Muscle of back (tissue), 11 donors: ENCODE measurements around the gene YJU2. TPM values are rescaled to one million over a fixed set of nuclear protein-coding genes. Genes with fewer than 3 reads are reported as not detected.
"Not testable (repeated sequence)": the region's sequence is repeated elsewhere in the genome, so short reads cannot be mapped to it uniquely, and the experiment has no call there.

ENCODE experiments used
- DNase-seq, 3 donors: peaks; one replicate each; pipeline versions ENCODE4 v3.0.0 to v3.0.0-alpha.2; 2013
- polyA plus RNA-seq, 10 donors: library from polyadenylated mRNA; unstranded; fragments of 120-200 nt; gene quantifications; one replicate each; pipeline ENCODE4 v1.2.1, GENCODE V29; 2013; ENCODE audit not compliant: insufficient read length in 10 of 10

The YJU2 gene
- polyA plus RNA-seq, 10 donors: 10.7 to 15.5 (median 12.0) TPM

- no peak for DNase-seq
These were observed 21.0 kb upstream of the YJU2 start for GRCh38 chr19:4225885-4226284.

- no peak for DNase-seq
These were observed 19.1 kb upstream of the YJU2 start for GRCh38 chr19:4227771-4228170.

DNA sequence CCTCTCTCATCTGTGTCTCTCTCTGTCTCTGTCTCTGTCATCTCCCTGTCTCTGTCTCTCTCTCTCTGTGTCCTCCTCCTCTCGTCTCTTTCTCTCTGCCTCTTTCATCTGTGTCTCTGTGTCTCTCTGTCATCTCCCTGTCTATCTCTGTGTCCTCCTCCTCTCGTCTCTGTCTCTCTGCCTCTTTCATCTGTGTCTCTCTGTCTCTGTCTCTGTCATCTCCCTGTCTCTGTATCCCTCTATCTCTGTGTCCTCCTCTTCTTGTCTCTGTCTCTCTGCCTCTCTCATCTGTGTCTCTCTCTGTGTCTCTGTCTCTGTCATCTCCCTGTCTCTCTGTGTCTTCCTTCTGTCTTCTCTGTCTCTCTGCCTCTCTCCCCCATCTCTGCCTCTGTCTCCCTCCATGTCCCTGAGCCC, 18.1 kb upstream of the YJU2 start:
- no peak for DNase-seq

DNA sequence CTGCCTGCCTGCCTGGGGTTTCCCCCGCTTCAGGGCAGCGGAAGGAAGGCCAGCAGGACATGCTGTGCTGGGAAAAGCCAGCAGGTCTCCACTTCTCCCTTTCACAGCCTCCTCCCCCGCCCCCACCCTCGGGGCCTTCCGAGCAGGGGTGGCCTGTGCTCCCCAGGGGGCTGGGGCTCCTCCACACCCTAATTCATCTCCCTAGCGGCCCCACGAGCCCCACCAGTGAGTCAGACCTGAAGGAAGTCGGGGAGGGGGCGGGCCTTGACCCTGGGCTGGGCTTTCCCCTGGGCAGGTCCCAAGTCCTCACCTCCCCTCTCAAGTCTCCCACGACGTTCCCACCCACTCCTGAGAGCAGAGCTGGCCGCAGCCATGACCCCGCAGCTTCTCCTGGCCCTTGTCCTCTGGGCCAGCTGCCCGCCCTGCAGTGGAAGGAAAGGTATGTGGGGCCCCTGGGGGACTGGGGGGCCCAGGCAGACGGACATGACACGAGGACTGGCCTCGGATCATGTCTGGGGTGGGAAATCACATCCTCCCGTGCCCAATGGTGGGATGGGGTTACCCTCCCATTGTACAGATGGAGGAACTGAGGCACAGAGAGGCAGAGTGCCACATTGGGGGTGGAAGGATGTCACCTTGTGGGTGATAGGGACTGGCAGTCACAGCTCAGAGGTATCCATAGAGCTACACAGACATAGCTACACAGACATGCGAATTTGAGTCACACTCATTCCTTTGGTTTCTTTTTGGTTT, 17.5 kb upstream of the YJU2 start, which contains the start of gene EBI3:
Gene EBI3 (plus strand): TSS at position 345 of the 753 bp plus-strand sequence. CDS start 28 bp downstream, at position 373.
- peak in 1 of 3 donors; percentile 35 for DNase-seq

DNA sequence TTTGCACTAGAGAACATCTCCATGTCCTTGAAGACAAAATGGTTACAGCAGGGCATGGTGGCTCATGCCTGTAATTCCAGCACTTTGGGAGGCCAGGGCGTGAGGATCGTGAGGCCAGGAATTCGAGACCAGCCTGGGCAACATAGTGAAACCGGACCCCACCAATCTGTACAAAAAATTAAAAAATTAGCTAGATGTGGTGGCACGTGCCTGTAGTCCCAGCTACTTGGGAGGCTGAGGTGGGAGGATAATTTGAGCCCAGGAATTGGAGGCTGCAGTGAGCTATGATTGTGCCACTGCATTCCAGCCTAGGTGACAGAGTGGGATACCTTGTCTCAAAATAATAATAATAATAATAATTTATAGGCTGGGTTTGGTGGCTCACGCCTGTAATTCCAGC, 16.6 kb upstream of the YJU2 start:
- not testable (repeated sequence) for DNase-seq

DNA sequence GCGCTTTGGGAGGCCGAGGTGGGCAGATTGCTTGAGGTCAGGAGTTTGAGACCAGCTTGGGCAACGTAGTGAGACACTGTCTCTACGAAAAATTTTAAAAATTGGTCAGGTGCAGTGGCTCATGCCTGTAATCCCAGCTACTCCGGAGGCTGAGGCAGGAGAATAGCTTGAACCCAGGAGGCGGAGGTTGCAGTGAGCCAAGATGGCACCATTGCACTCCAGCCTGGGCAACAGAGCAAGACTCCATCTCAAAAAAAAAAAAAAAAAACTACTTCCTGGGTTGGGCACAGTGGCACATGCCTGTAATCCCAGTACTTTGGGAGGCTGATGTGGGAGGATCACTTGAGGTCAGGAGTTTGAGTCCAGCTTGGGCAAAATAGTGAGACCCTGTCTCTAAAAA, 15.4 kb upstream of the YJU2 start:
- DNase-seq: not testable (repeated sequence)

DNA sequence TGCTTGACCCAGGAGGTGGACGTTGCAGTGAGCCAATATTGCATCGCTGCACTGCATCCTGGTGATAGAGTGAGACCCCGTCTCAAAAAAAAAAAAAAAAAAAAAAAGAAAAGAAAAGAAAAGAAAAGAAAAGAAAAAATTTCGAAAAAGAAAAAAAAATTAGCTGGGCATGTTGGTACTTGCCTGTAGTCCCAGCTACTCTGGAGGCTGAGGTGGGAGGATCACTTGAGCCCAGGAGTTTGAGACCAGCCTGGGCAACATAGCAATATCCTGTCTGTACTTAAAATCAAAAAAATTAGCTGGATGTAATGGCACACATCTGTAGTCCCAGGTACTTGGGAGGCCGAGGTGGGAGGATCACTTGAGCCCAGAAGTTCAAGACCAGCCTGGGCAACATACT, 14.7 kb upstream of the YJU2 start:
- DNase-seq: not testable (repeated sequence)

- peak in 1 of 3 donors; percentile 50 for DNase-seq
These were observed 14.1 kb upstream of the YJU2 start for GRCh38 chr19:4232614-4233281.

- peak in 1 of 3 donors; percentile 54 for DNase-seq
These were observed 13.5 kb upstream of the YJU2 start for GRCh38 chr19:4233282-4233853.

- DNase-seq: no peak
These were observed 12.6 kb upstream of the YJU2 start for GRCh38 chr19:4234142-4234861.

DNA sequence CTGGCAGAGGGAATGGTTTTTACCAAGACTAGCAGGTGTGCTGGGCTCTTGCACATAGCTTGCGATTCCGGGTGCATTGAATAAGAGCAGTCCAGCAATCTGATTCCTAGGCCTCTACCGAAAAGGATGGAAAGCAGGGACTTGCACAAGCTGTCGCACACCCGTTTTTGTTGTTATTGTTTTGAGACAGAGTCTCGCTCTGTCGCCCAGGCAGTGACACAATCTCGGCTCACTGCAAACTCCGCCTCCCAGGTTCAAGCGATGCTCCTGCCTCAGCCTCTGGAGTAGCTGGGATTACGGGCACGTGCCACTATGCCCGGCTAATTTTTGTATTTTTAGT, 12.0 kb upstream of the YJU2 start:
- DNase-seq: no peak

GRCh38 chr19:4237510-4237909, 9.4 kb upstream of the YJU2 start:
- not testable (repeated sequence) for DNase-seq

GRCh38 chr19:4238831-4239230, 8.0 kb upstream of the YJU2 start:
- no peak for DNase-seq

- no peak for DNase-seq
These were observed 5.0 kb upstream of the YJU2 start for GRCh38 chr19:4241824-4242430.

DNA sequence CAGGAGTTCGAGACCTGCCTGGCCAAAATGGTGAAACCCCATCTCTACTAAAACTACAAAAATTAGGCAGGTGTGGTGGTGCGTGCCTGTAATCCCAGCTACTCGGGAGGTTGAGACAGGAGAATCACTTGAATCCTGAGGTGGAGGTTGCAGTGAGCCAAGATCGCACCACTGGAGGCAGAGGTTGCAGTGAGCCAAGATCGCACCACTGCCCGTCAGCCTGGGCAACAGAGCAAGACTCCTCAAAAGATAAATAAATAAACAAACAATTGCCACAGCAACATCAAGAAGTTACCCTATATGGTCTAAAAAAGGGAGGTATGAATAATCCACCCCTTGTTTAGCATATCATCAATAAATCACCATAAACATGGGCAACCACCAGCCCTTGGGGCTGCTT, 942 bp upstream of the YJU2 start:
- not testable (repeated sequence) for DNase-seq

GRCh38 chr19:4256563-4256962, 9.7 kb downstream of the YJU2 start:
- no peak for DNase-seq

DNA sequence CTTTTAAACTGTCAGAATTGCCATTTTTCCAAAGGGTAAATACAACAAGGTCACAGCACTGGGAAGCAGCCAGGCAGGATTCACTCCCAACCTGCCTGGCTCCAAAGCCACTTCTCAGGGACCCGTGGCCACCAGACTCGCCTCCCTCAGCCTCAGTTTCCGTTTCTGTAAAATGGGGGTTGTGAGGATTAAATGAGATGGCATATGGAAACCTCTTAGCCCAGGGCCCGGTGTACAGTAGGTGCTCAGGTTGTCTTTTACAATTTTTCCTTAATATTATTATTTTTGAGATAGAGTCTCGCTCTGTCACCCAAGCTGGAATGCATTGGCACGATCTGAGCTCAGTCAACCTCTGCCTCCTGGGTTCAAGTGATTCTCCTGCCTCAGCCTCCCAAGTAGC, 10.1 kb downstream of the YJU2 start:
- no peak for DNase-seq

DNA sequence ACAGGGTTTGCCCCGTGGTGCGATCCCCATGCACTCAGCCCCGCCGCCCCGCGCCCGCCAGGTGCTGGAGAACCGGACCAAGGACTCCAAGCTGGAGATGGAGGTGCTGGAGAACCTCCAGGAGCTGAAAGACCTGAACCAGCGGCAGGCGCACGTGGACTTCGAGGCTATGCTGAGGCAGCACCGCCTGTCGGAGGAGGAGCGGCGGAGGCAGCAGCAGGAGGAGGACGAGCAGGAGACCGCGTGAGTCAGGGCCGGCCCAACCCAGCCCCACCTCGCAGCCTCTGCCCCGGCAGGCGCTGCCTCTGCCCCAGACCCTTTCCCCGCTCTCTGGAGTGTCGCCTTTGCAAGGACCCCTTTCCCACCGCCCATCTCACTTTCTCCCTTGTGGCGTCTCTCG, 11.3 kb downstream of the YJU2 start:
- DNase-seq: no peak

DNA sequence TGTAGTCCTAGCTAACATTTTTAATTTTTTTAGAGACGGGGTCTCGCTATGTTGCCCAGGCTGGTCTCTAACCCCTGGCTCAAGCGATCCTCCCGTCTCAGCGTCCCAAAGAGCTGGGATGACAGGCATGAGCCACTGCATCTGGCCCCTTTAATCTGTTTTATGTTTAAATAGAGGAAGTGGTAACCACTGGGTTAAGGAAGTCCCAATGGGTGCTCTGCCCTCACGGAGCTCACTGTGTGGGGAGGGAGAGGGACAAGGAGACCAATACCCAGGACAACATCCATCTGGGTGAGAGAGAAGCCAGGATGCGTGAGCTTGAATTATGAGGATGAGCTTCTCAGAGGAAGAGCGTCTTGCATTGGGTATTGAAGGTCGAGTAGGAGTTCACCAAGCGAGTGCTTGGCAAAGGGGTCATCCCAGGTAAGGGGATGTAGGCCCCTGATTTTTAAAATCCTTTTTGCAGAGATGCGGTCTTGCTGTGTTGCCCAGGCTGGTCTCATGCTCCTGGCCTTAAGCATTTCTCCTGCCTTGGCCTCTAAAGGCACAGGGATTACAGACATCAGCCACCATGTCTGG, 13.8 kb downstream of the YJU2 start:
- no peak for DNase-seq

- DNase-seq: no peak
These were observed 17.9 kb downstream of the YJU2 start for GRCh38 chr19:4264812-4265211.

DNA sequence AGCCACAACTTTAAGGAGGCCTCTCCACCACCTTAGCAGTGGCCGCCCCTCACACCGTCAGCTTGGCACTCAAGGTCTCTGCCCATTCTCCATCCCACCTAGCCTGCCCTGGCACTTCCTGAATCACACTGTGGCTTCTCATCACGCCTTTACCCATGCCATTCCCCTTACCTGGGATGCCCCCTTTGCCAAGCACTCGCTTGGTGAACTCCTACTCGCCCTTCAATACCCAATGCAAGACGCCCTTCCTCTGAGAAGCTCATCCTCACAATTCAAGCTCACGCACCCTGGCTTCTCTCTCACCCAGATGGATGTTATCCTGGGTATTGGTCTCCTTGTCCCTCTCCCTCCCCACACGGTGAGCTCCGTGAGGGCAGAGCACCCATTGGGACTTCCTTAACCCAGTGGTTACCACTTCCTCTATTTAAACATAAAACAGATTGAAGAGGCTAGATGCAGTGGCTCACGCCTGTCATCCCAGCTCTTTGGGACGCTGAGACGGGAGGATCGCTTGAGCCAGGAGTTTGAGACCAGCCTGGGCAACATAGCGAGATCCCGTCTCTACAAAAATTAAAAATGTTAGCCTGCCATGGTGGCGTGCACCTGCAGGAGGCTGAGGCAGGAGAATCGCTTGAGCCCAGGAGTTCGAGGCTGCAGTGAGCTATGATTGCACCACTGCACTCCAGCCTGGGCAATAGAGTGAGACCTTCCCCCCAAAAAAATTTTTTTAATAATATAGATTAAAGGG, 19.5 kb downstream of the YJU2 start:
- no peak for DNase-seq
